GM20000 (cell line): ENCODE data around the gene DIP2C.
"Not testable (repeated sequence)": the region's sequence is repeated elsewhere in the genome, so short reads cannot be mapped to it uniquely, and the experiment has no call there.

Experiments
- DNase-seq: peaks from one replicate; pipeline ENCODE4 v3.0.0; 2012; ENCODE audit warnings: low spot score
- TF ChIP-seq, protein P1 (sequence below): IDR thresholded peaks from 2 replicates; pipeline ENCODE4 v1.5.1; 2012; ENCODE audit warnings: mild to moderate bottlenecking, control low read depth; ENCODE audit errors: extremely low read depth, missing control alignments

The DIP2C gene

DNA sequence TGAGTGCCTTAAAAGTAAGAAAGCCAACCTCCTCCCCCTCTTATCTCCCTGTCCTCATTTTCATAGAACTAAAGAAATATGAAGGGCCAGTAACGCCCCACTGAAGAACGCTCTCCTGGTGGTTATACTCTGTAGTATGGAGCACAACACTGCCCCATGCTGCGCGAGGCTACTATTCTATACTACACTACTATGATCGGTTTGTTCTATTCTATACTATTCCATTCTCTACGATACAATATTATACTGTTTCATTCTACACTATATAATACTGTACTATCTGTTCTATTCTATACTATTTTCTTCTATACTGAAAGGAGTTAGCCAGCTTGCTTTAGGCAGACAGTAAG is 34.8 kb downstream of the DIP2C start:
- DNase-seq, result no peak
- TF ChIP-seq, protein P1, sequence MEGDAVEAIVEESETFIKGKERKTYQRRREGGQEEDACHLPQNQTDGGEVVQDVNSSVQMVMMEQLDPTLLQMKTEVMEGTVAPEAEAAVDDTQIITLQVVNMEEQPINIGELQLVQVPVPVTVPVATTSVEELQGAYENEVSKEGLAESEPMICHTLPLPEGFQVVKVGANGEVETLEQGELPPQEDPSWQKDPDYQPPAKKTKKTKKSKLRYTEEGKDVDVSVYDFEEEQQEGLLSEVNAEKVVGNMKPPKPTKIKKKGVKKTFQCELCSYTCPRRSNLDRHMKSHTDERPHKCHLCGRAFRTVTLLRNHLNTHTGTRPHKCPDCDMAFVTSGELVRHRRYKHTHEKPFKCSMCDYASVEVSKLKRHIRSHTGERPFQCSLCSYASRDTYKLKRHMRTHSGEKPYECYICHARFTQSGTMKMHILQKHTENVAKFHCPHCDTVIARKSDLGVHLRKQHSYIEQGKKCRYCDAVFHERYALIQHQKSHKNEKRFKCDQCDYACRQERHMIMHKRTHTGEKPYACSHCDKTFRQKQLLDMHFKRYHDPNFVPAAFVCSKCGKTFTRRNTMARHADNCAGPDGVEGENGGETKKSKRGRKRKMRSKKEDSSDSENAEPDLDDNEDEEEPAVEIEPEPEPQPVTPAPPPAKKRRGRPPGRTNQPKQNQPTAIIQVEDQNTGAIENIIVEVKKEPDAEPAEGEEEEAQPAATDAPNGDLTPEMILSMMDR, result no peak

DNA sequence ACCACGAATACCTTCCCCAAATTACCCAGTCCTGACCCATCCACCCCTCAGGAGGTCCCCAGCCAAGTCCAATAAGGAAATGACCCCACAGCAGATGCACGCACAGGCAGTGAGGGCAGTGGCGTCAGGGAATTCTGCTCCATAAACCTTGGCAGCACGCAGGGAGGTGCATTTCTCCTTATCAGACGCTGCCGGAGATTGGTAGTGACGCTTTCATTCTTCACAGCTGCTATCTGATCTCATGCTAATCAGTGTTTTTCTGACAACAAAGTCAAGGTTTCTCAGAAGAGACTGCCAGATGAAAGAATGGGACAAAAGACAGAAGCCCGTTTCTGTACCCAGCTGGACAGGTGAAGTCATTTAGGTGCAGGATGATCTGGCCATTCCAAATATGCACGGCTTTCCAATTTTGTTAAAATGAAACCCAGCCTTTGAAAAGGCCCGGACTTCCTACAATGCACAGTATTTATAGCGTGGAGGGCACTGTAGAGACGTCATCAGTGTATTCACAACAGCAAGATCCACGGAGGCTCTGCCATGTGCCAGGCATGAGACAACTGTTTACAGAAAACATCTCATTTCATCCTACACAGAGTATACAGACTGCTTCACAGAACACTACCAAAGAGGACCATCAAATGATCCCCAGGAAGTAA is 35.3 kb downstream of the DIP2C start:
- DNase-seq, result no peak
- TF ChIP-seq, protein P1, result no peak

DNA sequence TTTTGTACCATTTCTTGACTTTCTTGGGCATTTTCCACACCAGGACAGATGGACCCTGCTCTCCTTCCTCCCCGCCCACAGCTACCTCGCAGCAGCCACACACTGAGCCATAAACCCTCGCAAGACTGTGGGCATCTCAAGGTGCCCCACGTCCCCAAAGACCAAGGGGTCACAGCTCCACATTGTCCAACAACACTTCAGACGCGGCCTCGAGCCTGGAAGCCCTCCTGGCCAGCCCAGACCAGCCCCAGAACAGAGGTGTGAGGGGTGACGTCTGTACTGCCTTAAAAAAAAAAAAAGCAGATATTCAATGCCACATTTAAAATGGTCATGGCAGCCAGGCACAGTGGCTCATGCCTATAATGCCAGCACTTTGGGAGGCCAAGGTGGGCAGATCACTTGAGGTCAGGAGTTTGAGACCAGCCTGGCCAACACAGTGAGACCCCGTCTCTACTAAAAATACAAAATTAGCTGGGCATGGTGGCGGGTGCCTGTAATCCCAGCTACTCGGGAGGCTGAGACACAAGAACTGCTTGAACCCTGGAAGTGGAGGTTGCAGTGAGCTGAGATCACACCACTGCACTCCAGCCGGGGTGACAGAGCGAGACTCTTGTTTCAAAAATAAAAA is 36.5 kb downstream of the DIP2C start:
- DNase-seq, result not testable (repeated sequence)

DNA sequence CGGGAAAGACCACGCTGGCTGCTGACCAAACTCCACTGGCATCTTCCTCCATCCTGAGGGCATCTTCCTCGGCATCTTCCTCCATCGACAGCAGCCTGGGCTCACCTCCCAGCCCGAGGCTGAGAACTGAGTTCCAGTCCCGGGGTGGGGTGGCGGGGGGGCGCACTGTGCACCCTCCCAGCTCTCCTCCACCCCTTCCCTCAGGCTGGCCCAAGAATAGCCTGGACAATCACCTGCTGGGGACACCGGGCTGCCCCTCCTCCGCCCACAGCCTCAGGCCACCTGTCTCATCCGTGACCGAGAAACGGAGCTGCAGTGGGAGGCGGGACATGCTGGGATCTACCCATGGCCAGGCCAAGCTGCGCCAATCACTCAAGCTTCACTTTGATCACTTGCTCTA is 37.2 kb downstream of the DIP2C start:
- TF ChIP-seq, protein P1, result no peak
- DNase-seq, result no peak

DNA sequence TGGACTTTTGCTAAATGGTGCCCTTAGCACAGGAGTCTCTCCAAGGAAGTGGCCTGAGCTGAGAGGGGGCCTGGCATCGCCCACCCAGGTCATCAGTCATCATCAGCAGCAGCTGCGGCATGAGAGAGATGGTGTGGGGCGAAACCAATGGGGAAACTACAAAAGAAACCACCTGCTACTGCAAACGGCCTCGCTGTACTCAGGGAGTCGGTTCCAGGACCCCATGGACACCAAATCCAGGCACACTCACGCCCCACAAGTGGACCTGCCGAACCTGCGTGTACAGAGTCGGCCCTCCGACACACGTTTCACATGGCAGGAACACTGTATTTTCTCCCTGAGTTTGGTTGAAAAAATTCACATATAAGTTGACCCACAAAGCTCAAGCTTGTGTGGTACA is 37.8 kb downstream of the DIP2C start:
- TF ChIP-seq, protein P1, result no peak
- DNase-seq, result no peak

DNA sequence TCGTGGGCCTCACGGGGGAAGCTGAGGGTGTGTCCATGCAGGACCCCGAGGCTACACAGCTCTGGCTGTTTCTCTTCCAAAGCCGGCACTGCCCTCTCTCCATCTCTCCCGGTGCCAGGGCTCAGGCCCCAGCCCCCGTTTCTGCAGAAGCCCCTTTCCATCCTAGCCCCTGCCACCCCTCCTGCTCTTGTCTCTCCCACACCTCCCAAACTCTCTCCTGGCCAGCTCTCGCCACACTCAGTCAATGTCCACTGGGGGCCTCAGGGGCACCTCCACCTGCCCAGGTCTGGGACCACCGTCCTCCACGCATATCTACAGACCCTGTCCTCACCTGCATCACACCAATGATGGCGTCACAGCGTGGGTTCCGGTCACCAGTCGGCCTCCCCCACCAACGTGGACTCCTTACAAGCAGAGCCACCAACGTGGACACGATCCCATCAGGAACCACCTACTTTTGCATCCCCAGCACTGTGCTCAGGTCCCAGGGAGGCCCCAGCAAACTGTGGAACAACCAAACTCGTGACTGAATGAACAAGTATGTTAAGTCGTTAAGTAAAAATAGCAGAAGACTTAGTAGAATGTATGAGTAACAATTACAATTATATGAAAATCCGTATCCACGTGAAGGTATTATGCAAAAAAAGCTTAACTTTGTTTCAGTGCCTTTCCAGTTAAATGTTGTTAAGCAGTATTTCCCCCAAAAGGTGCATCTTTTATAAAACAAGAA is 38.4 kb downstream of the DIP2C start:
- DNase-seq, result no peak

DNA sequence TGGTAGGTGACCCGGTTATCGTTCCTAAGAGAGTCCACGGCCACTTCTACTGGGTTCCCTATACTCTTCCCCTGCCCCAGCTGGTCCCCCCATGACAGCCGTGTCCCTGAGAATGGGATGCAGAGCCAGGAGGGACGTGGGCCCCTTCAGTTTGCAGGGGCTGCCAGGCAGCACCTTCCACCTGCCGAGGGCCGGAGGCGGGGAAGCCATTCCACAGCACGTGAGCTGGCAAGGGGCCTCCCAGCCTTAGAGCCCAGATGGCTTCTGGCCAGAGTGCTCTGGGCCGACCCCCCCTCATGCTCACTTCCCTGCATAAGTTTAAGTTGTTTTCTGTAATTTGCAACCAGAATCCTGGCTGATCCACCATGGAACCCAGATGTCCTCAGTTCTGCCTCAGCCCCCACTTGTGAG is 39.0 kb downstream of the DIP2C start:
- DNase-seq, result no peak
- TF ChIP-seq, protein P1, result no peak

More for the DNA sequence above, 38.4 kb downstream of the DIP2C start:
- TF ChIP-seq, protein P1, result no peak
